Fibroblast of skin of right biceps (primary cell): ENCODE results near the gene GRK4.
"Not testable (repeated sequence)": the region's sequence is repeated elsewhere in the genome, so short reads cannot be mapped to it uniquely, and the experiment has no call there.

Experiments
- DNase-seq: peaks from one replicate; pipeline ENCODE4 v3.0.0-alpha.2; 2013

Gene GRK4

DNA sequence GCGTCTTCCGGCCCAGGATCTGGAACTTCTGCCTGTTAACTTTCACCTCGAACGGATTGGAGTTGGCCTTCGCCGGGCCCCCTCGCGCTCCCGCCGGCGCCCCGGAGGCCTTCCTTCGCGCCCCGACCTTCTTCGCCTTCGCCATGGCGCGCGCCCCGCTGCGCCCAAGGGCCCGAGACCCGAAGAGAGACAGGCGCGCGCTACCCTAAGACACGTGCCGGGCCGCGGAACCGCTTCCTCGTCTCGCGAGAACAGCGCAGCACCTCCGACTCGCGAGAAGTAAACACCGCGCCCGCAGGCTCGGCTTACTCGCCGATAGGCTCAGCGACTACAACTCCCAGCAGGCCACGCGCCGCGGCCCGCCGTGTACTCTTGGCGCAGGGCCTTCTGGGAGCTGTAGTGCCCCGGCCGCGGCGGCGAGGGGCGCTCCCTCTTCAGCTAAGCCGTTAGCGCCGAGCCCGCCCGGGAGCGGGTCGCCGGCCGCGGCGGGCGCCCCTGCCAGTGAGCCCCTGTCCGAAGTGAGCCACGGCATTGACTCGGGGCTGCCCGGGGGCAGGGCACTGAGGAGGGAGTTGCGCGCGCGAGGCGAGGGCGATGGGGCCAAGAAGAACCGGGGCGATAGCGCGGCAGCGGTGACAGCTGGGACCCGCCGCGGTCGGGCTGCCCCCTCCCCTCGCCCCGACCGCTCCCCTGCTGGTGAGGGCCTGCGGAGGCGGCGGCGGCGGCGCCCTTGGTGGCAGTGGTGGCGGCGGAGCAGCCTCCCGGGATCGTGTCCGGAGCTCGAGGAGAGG is at the start of gene GRK4, which contains the start of gene NOP14:
TSS of gene GRK4 (plus strand) at position 397 of the 791 bp plus-strand sequence. CDS start 500 bp downstream, outside the sequence.
TSS of gene NOP14 (minus strand) at position 232 of the 791 bp plus-strand sequence. CDS start at position 145, 87 bp downstream.
- DNase-seq, result peak; percentile 99

DNA sequence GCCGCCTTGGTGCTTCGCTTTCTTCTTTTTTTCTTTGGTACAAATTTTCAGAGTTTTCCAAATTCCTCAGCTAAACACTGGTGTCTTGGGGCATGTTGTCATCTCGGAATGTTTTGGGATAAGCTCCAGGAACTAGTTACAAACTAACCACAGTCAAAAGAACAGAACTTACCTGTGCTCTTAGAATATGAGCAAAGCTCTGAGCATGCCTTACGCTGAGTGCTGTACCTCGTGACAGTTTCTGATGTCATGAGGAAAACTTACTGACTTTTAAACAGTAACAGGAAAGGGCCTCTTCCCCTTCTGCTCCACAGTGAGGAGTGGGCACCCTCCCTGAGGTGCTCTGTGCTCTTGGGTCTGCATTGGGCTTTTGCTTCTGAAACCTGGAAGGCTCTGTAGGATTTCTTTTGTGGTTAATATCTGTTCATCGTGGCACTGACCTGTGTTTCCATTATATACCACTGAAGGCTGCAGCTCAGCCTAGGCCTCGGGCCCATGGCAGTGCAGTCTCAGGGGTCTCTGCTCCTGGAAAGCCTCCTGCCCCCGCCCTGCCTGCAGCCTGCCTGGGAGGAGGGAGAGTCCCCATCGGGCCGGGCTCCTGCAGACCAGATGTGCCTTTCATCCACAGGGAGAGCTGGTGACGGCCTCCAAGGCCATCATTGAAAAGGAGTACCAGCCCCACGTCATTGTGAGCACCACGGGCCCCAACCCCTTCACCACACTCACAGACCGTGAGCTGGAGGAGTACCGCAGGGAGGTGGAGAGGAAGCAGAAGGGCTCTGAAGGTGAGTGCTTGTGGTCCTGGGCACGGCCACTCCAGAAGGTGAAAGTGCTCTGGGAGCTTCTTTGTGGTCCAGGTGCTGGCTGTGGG is 48.9 kb upstream of the GRK4 start:
- no peak for DNase-seq

DNA sequence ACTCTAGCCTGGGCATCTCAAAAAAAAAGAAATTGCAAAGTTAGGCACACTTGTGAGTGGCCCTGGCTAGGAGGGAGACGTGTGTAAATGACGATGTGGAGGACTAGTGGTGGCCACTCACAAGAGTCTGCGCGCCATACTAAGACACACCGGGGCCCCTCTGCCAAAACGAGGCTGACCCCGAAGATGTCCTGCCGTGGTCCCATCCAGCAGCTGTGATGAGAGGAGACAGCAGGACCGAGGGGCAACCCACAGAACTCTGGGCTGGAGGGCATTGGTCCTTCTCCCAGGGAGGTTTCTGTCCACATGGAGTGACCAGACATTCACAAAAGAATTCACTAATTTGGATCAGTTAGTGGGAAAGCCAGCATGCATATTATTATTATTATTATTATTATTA is 47.6 kb upstream of the GRK4 start:
- no peak for DNase-seq

DNA sequence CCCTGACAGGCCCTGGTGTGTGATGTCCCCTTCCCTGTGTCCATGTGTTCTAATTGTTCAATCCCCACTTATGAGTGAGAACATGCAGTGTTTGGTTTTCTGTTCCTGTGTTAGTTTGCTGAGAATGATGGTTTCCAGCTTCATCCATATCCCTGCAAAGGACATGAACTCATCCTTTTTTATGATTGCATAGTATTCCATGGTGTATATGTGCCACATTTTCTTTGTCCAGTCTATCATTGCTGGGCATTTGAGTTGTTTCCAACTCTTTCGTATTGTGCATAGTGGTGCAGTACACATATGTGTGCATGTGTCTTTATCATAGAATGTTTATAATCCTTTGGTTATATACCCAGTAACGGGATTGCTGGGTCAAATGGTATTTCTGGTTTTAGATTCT is 46.7 kb upstream of the GRK4 start:
- not testable (repeated sequence) for DNase-seq

DNA sequence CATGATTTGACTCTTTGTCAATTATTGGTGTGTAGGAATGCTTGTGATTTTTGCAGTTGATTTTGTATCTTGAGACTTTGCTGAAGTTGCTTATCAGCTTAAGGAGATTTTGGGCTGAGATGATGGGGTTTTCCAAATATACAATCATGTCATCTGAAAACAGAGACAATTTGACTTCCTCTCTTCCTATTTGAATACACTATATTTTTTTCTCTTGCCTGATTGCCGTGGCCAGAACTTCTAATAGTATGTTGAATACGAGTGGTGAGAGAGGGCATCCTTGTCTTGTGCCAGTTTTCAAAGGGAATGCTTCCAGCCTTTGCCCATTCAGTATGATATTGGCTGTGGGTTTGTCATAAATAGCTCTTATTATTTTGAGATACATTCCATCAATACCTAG is 45.1 kb upstream of the GRK4 start:
- DNase-seq, result not testable (repeated sequence)

DNA sequence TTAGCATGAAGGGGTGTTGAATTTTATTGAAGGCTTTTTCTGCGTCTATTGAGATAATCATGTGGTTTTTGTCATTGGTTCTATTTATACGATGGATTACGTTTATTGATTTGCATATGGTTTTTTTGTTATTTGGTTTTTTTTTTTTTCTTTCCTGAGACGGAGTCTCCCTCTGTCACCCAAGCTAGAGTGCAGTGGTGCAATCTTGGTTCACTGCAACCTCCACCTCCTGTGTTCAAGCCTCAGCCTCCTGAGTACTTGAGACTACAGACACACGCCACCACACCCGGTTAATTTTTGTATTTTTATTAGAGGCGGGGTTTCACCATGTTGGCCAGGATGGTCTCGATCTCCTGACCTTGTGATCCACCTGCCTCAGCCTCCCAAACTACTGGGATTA is 44.7 kb upstream of the GRK4 start:
- not testable (repeated sequence) for DNase-seq

DNA sequence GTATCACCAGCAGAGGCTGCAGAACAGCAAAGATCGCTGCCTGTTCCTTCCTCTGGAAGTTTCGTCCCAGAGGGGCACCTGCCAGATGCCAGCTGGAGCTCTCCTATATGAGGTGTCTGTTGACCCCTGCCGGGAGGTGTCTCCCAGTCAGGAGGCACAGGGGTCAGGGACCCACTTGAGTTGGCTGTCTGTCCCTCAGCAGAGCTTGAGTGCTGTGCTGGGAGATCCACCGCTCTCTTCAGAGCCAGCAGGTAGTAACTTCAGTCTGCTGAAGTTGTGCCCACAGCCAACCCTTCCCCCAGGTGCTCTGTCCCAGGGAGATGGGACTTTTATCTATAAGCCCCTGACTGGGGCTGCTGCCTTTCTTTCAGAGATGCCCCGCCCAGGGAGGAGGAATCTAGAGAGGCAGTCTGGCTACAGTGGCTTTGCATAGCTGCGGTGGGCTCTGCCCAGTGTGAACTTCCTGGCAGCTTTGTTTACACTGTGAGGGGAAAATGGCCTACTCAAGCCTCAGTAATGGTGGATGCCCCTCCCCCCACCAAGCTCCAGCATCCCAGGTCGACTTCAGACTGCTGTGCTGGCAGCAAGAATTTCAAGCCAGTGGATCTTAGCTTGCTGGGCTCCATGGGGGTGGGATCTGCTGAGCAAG is 40.8 kb upstream of the GRK4 start:
- peak; percentile 53 for DNase-seq

DNA sequence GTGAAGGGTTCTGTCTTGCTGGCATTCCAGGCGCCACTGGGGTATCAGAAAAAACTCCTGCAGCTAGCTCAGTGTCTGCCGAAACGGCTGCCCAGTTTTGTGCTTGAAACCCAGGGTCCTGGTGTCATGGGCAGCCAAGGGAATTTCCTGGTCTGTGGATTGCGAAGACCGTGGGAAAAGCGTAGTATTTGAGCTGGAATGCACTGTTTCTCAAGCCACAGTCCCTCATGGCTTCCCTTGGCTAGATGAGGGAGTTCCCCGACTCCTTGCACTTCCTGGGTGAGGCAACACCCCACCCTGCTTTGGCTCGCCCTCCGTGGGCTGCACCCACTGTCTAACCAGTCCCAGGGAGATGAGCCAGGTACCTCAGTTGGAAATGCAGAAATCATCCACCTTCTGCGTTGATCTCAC is 40.2 kb upstream of the GRK4 start:
- DNase-seq, result no peak

DNA sequence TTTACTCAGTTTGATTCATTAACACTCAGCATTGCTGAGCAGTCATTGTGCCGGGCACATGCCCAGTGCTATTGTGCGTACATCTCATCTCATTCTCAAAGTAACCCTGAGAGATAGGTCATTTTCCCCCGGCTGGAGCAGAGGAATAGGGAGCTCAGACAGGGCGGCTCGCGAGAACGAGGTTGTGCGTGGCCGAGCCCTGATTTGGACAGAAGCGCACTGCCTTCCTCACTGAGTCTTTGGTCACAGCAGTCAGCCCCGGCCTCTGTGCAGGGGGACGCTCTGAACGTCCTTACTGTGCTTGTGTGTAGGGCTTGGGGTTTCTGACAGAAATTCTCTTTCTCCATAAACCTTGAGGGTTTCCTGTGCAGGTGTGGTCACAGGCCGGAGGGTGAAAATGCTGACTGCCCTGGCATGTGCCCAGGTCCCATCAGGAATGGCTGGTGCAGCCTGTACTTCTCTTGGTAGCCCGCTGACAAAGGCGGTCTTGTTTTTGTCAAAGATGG is 39.6 kb upstream of the GRK4 start:
- no peak for DNase-seq

DNA sequence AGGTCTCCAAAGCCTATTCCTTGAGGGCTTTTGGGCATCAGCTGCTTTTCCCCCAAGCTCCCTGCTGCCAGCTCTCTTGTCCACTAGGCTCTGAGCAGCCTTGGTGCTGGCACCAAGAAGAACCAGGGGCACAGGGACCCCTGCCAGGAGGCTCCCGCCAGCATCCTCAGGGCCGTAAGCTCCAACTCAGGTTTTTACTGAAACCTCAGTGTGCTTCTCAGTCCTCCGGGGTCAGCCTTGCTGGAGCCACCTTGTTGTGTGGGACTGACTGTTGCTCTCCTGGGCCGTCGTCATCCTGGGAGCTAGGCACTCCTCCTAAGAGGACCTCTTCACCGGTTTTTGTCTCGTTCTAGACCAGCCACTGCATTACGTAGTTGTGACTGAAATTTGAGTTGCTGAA is 39.1 kb upstream of the GRK4 start:
- DNase-seq, result no peak

DNA sequence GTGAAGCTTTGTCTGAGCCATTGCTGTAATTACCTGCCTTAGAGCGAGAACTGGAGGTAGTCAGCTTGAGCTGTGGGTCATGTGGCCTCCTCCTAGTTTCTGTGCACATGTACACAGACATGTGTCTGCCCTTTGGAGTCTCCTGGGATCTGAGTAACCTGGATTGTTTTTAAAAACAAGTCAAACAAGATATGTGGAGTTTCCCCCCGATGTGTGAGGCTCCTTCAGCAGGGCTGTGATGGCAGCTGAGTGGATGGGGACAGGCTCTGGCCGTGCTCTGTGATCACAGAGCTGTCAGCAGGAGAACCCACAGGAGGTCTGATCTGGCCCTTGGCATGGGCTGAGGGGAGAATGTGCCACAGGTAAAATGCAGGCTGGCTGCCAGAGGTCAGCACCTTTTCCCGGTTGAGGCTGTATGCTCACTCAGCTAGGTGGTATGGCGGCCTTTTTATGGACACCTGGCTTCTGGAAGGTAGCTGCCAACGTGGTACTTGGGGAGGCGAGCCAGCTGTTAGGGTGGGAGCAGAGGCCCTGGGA is 38.5 kb upstream of the GRK4 start:
- no peak for DNase-seq

DNA sequence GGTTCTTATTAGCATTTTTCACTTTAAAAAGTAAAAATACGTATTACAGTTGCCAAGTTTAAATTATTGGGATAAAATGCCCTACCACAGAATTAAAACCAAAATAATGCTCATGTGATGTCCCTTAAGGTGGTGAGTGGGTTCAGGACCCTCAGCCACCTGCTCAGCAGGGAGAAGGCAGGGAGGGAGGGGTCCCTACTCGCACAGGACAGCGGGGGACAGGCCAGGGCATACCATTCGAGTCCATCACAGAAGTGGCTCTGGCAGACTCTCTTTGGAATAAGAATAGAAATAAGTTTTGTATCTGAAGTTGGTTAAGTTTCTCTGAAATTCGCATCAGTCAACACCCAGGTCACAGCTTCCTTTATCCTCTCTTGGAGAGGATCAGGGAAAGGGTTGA is 37.9 kb upstream of the GRK4 start:
- DNase-seq, result no peak

DNA sequence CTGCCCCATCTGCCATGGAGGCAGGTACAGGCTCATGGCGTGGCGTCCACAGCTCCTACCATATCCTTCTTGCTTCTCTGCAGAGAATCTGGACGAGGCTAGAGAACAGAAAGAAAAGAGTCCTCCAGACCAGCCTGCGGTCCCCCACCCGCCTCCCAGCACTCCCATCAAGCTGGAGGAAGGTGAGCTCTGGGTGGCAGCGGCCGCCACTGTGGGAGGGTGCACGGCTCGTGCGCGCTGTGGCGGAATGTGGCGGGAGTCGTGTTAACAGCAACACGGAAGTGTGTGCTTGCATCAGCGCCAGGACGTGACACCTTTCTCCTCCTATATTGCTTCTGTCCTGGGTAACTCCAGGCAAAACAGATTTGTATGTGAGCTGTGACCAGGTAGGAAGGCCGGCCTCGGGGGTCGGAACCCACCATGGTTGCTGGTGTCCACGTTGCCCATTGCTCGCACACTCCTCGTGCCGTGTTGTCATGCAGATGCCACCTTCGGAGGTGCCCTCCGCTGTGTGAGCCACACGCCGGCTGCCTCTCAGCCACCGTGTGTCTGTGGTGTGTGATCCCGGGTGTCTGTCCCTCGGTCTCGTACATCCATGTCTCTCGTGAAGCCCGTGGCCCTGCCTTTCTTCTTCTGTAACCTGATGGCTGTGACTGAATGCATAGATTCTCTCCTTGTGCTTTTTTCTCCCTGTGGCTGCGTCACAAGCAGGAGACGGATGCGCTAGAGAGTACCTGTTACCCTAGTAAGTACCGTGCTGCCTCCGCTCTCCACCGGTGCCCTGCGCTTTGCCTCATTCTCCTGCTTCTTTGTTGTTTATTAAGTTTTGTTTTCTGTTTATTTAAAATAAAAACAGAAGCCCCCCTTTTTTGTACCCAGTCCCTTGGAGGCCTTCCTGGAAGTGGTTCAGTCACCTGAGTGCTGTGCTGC is 37.2 kb upstream of the GRK4 start:
- DNase-seq, result no peak

DNA sequence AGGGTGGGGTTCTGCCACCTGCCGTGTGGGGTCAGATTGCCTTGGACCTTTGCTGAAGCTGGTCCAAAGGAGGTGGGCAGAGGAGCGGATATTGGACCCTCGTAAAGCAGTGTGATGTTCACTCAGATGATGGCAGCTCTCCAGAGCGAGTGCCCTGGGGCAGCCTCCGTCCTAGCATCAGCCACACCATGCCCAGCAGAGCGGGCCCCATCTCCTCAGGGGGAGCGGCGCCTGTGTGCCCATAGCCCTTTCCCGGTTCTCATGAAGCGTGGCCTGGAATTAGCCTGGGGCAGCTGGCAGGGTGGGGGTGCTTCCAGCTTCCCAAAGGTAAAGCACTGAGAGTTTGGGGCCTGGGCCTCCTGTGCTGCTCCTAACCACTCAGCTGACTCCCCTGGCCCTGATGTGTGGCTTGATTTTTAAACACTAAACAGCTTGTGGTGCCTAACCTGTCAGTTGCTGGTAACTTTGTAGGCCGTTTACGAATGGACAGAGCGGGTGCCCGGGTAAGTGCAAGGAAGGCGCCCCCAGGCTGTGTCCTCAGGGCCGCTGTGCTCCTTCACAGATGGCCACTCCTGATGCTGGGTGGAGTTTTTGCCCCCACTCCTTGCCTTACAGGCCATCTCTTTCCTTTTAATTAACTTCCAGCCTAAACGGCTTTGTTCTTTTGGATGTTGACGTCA is 36.2 kb upstream of the GRK4 start:
- no peak for DNase-seq

DNA sequence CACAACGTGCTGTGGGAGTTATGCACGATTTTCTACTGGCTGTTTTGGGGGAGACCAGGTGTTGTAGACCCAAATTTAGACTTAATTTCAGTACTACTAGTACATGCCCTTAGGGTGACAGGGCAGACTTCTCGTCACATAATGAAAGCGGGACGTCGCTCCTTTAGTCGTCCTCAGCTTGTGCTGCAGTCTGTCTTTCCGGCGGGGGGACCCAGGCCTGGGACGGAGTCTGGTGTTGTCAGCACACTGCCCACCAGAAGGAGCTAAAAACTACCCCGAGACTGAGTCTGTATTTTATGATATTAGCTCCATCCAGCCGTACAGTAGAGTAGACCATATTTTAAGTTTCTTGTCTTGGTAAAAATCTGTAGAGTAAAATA is 35.7 kb upstream of the GRK4 start:
- no peak for DNase-seq

DNA sequence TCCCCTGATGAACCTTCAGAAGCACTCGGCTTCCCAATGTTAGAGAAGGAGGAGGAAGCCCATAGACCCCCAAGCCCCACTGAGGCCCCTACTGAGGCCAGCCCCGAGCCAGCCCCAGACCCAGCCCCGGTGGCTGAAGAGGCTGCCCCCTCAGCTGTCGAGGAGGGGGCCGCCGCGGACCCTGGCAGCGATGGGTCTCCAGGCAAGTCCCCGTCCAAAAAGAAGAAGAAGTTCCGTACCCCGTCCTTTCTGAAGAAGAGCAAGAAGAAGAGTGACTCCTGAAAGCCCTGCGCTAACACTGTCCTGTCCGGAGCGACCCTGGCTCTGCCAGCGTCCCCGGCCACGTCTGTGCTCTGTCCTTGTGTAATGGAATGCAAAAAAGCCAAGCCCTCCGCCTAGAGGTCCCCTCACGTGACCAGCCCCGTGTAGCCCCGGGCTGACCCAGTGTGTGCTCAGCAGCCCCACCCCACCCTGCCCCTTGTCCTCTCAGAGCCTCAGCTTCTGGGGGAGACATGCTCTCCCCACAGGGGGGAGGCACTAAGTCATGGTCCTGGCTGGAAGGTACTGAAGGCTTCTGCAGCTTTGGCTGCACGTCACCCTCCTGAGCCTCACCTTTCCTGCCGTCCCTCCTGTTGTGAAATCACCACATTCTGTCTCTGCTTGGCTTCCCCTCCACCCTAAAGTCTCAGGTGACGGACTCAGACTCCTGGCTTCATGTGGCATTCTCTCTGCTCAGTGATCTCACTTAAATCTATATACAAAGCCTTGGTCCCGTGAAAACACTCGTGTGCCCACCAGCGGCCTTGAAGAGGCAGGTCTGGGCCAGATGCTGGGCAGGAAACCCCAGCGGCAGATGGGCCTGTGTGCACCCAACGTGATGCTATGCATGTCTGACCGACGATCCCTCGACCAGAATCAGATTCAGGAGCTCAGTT is 34.9 kb upstream of the GRK4 start:
- DNase-seq, result no peak

DNA sequence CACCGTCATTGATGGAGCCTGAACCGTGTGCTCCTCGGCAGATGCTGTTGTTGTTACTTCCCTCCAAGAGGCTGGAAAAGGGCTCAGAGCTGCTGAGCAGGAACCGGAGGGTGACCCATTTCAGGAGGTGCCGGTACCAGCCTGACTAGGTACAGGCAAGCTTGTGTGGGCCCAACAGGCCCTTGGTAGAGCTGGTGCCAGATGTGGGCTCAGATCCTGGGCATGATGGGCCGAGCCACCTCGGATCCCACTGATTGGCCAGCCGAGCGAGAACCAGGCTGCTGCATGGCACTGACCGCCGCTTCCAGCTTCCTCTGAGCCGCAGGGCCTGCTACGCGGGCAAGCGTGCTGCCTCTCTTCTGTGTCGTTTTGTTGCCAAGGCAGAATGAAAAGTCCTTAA is 33.9 kb upstream of the GRK4 start:
- no peak for DNase-seq

DNA sequence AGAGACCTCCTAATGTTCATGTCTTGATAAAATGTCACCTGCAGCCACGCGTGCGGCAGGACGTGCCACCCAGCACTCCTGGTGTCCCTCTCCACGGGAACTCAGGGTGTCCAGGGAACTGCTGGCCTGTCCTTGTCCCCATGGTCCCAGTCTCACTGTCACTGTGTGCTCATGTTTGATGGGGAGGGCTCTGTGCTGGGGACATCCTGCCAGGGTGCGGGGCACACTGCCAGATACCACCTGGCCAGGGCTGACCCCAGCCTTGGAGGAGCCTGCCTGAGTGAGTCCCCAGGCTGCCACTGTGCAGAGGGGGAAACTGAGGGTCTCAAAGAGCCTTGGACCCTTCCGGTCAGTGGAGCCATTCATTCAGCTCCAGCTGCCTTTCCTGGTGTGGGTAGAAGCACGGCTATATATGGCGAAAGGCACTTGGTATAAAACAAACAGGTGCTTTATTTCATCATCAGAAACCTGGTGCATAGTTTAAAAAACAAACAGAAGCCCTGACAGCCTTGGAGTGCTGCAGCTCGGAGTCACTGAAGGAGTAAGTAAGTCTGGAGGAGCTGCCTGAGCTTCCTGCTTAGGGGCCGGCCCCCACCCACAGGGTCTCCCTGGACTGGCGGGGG is 33.1 kb upstream of the GRK4 start:
- no peak for DNase-seq

DNA sequence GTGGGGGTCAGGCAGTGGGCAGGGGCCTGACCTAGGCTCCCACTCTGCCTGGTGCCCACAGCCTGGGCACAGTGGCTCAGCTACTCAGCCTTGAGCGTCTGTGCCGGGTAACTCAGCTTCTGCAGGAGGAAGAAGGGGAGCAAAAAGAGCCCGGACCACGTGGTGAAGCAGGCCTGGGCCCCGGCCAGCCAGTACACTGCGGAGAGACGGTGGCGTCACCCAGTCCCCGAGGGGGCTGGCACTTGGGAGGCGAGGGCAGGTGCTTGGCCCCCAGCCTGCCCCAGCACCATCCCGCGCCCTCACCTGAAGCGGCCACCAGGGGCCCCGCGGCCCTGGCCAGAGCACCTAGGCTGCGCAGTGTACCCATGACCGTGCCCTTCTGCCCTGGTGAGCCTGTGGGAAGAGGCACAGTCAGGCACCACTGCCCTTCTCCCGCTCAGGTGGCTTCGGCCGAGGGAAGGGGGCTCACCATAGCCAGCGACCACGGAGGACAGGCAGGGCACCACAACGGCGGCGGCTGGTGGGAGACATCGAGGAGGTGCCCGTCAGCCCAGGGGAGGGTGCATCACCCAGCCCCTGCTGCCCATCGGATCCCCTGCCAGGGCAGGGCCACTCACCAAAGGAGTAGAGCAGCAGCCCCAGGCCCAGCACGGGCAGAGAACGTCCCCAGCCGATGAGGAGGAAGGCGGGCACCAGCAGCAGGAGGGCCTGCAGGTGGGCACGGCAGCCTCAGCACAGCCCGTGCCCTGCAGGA is 32.4 kb upstream of the GRK4 start:
- no peak for DNase-seq
